ENCODE results near the gene ALG12. TPM values are rescaled to one million over a fixed set of nuclear protein-coding genes. Genes with fewer than 3 reads are reported as not detected.
A peak's percentile ranks its signal among the peaks of the same experiment; 100 is the strongest.

The ALG12 gene
- total and polyA plus RNA-seq, 2 of the 13 experiments (the other 11 are each of a cell fraction or from before 2014, with no cell fraction given), result 7.8 to 15.8 TPM

DNA sequence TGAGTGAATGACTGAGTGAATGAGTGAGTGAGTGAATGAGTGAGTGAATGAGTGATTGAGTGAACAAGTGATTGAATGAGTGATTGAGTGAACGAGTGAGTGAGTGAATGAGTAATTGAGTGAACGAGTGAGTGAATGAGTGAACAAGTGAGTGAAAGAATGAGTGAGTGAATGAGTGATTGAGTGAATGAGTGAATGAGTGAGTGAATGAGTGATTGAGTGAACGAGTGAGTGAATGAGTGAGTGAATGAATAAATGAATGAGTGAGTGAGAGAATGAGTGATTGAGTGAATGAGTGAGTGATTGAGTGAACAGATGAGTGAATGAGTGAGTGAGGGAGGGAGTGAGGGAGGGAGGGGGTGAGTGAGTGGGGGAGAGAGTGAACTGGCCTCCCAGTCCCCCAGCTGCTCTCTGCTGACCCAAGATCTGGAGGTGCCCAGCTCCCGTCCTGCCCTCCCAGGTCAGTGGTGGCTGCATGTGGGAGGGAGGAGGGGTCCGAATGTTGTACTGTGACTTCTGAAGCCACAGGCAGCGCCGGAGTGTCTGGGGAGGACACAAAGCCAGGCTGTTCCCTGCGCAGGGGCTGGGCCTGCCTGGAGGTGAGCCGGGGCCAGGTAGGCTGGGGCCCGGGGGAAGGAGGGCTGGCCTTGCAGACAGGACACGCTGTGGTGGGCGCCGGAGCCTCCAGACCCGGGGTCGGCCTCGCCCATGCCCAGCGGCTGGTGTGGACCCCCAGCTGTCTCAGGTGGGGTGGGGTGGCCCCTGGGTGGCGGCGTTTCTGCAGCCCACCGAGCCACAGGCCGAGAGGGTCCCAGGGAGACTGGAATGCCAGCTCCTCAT, 24.5 kb upstream of the ALG12 start (continued):
- TF ChIP-seq ARID3A (IDR thresholded peaks at IDR 0.05; ENCODE audit: low read depth, low read length) (no peak), PLRG1 (conservative IDR thresholded peaks at IDR 0.05) (no peak), CHD4 (IDR thresholded peaks at IDR 0.05; ENCODE audit: borderline replicate concordance, low read length) (peak; percentile 63; the same call in 1 of the 2 replicates), MED1 (CRISPR knock-in tag; IDR thresholded peaks at IDR 0.05) (peak; percentile 76), TCF12 (IDR thresholded peaks at IDR 0.05) (no peak), TCF12 (CRISPR knock-in tag; IDR thresholded peaks at IDR 0.05) (no peak), MXD1 (CRISPR knock-in tag; IDR thresholded peaks at IDR 0.05) (no peak), U2AF2 (IDR thresholded peaks at IDR 0.05; ENCODE audit: low read depth, low read length) (no peak), ZNF543 (CRISPR knock-in tag; IDR thresholded peaks at IDR 0.05) (peak; percentile 58; the same call in 1 of the 2 replicates), IKZF1 (IDR thresholded peaks at IDR 0.05) (0 out of 2 replicates have a peak, but pooled peaks have one; percentile 48), SETDB1 (CRISPR knock-in tag; IDR thresholded peaks at IDR 0.05; ENCODE audit: borderline replicate concordance) (no peak), NFRKB (IDR thresholded peaks at IDR 0.05) (no peak), ZBTB7A (CRISPR knock-in tag; IDR thresholded peaks at IDR 0.05) (peak; percentile 83; the same call in 1 of the 2 replicates), BCL6 (CRISPR knock-in tag; IDR thresholded peaks at IDR 0.05) (peak; percentile 65), TCF7L2 (IDR thresholded peaks at IDR 0.05; ENCODE audit: low read depth, low read length) (no peak), SP1 (IDR thresholded peaks at IDR 0.05) (no peak), SP1 (CRISPR knock-in tag; IDR thresholded peaks at IDR 0.05) (peak; percentile 64), ZNF280D (CRISPR knock-in tag; IDR thresholded peaks at IDR 0.05) (peak; percentile 74; the same call in 1 of the 2 replicates), MAFF (IDR thresholded peaks at IDR 0.05; ENCODE audit: low read depth, low read length) (no peak), GFI1 (CRISPR knock-in tag; IDR thresholded peaks at IDR 0.05; ENCODE audit: borderline replicate concordance) (no peak), ZC3H13 (CRISPR knock-in tag; IDR thresholded peaks at IDR 0.05) (0 out of 2 replicates have a peak, but pooled peaks have one; percentile 40), TEAD3 (CRISPR knock-in tag; optimal IDR thresholded peaks at IDR 0.05; ENCODE audit: borderline replicate concordance) (peak; percentile 53), NR2F2 (IDR thresholded peaks at IDR 0.05; ENCODE audit: borderline replicate concordance, low read depth) (no peak; the same call in 1 of the 2 replicates)
- TF ChIP-seq, protein P1, sequence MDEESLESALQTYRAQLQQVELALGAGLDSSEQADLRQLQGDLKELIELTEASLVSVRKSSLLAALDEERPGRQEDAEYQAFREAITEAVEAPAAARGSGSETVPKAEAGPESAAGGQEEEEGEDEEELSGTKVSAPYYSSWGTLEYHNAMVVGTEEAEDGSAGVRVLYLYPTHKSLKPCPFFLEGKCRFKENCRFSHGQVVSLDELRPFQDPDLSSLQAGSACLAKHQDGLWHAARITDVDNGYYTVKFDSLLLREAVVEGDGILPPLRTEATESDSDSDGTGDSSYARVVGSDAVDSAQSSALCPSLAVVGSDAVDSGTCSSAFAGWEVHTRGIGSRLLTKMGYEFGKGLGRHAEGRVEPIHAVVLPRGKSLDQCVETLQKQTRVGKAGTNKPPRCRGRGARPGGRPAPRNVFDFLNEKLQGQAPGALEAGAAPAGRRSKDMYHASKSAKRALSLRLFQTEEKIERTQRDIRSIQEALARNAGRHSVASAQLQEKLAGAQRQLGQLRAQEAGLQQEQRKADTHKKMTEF (CRISPR knock-in tag; IDR thresholded peaks at IDR 0.05), result peak; percentile 31; the same call in 1 of the 2 replicates
